GM23338 (cell line): ENCODE data around the gene IL6ST. TPM values are rescaled to one million over a fixed set of nuclear protein-coding genes. Genes with fewer than 3 reads are reported as not detected.

ENCODE experiments used
- ATAC-seq: fragments of 200-7000 bp; cut with Tn5 transposase; 3 replicates; pipeline ENCODE4 v1.9.1; 2020
- DNase-seq: peaks from one replicate; pipeline ENCODE4 v3.0.0-alpha.2; 2015; ENCODE audit warnings: low spot score
- H2AFZ ChIP-seq: fragments of 200-600 bp; sonication (generic); 2 replicates; pipeline ENCODE4 v1.8.0; 2016; ENCODE audit warnings: antibody characterized with exemption, mild to moderate bottlenecking, moderate library complexity
- H3F3A ChIP-seq: fragments of 200-600 bp; sonication (generic); replicated peaks from 2 replicates; pipeline ENCODE4 v1.8.0; 2017; ENCODE audit warnings: antibody characterized with exemption, mixed run types, low read depth
- H3K27ac ChIP-seq: fragments of 200-600 bp; sonication (generic); 2 replicates; pipeline ENCODE4 v1.6.1; 2016; ENCODE audit warnings: low read depth
- H3K27me3 ChIP-seq: fragments of 200-600 bp; sonication (generic); 2 replicates; pipeline ENCODE4 v1.8.0; 2016; ENCODE audit warnings: mild to moderate bottlenecking, mixed run types, moderate library complexity; ENCODE audit not compliant: insufficient read depth
- H3K36me3 ChIP-seq: fragments of 200-600 bp; sonication (generic); 2 replicates; pipeline ENCODE4 v1.8.0; 2016; ENCODE audit warnings: mild to moderate bottlenecking; ENCODE audit not compliant: insufficient read depth
- H3K4me1 ChIP-seq: fragments of 200-600 bp; sonication (generic); 2 replicates; pipeline ENCODE4 v1.8.0; 2016; ENCODE audit warnings: mild to moderate bottlenecking, moderate library complexity; ENCODE audit not compliant: insufficient read depth
- H3K4me2 ChIP-seq: fragments of 200-600 bp; sonication (generic); 2 replicates; pipeline ENCODE4 v1.7.1; 2017; ENCODE audit warnings: mixed run types
- H3K4me3 ChIP-seq: fragments of 200-600 bp; sonication (generic); 2 replicates; pipeline ENCODE4 v1.6.1; 2016; ENCODE audit warnings: mixed run types
- H3K79me2 ChIP-seq: fragments of 200-600 bp; sonication (generic); replicated peaks from 2 replicates; pipeline ENCODE4 v1.8.0; 2017; ENCODE audit warnings: mild to moderate bottlenecking; ENCODE audit not compliant: insufficient read depth
- H3K9me2 ChIP-seq: fragments of 200-600 bp; sonication (generic); 2 replicates; pipeline ENCODE4 v1.8.0; 2017; ENCODE audit not compliant: insufficient read depth
- H4K20me1 ChIP-seq: fragments of 200-600 bp; sonication (generic); replicated peaks from 2 replicates; pipeline ENCODE4 v1.8.0; 2017; ENCODE audit warnings: mild to moderate bottlenecking; ENCODE audit not compliant: insufficient read depth
- H3K27ac Mint-ChIP-seq: 2 replicates; pipeline ENCODE4 v1.8.0; 2020; ENCODE audit warnings: inconsistent platforms, mild to moderate bottlenecking, moderate library complexity, mixed read lengths
- H3K27me3 Mint-ChIP-seq: 3 replicates; pipeline ENCODE4 v1.8.0; 2022; ENCODE audit warnings: low read depth, mild to moderate bottlenecking, moderate library complexity, mixed read lengths, inconsistent platforms; ENCODE audit not compliant: insufficient read depth, poor library complexity
- H3K36me3 Mint-ChIP-seq: 3 replicates; pipeline ENCODE4 v1.8.0; 2021; ENCODE audit warnings: low read depth, mild to moderate bottlenecking, inconsistent platforms, moderate library complexity, mixed read lengths
- H3K4me1 Mint-ChIP-seq: 3 replicates; pipeline ENCODE4 v1.8.0; 2020; ENCODE audit warnings: mild to moderate bottlenecking, inconsistent platforms, mixed read lengths
- H3K4me3 Mint-ChIP-seq: 3 replicates; pipeline ENCODE4 v1.8.0; 2021; ENCODE audit warnings: moderate library complexity, mild to moderate bottlenecking, inconsistent platforms, mixed read lengths
- H3K9me3 Mint-ChIP-seq: 3 replicates; pipeline ENCODE4 v1.8.0; 2020; ENCODE audit warnings: moderate library complexity, mild to moderate bottlenecking, inconsistent platforms, mixed read lengths
- CREB1 ChIP-seq: fragments of 250-450 bp; sonication (Bioruptor Pico); IDR thresholded peaks from 2 replicates; pipeline ENCODE4 v1.5.0; 2020; ENCODE audit warnings: low read depth, mild to moderate bottlenecking, moderate library complexity
- CTCF ChIP-seq, 2 experiments: fragments of 200-600 bp in 1 of 2; sonication (generic) in 1 of 2; conservative IDR thresholded peaks; 2 replicates each; pipeline versions ENCODE4 v1.5.1 to v1.6.1; 2016 to 2017; ENCODE audit warnings: antibody characterized with exemption in 2 of 2, low read depth in 2 of 2, mild to moderate bottlenecking in 2 of 2, moderate library complexity in 1 of 2
- ETS1 ChIP-seq: IDR thresholded peaks from 2 replicates; pipeline ENCODE4 v1.6.1; 2016; ENCODE audit warnings: antibody characterized with exemption
- EZH2 ChIP-seq: fragments of 200-600 bp; sonication (generic); IDR thresholded peaks from one replicate; pipeline ENCODE4 v1.8.0; 2017; ENCODE audit warnings: antibody characterized with exemption, mild to moderate bottlenecking, low read depth; ENCODE audit not compliant: unreplicated experiment
- EZH2phosphoT487 ChIP-seq: fragments of 200-600 bp; sonication (generic); IDR thresholded peaks from one replicate; pipeline ENCODE4 v1.8.1; 2018; ENCODE audit warnings: antibody characterized with exemption; ENCODE audit not compliant: unreplicated experiment
- JUNB ChIP-seq: IDR thresholded peaks from one replicate; pipeline ENCODE4 v1.6.1; 2016; ENCODE audit warnings: antibody characterized with exemption; ENCODE audit not compliant: unreplicated experiment
- NANOG ChIP-seq: IDR thresholded peaks from 2 replicates; pipeline ENCODE4 v1.6.1; 2016; ENCODE audit warnings: antibody characterized with exemption, borderline replicate concordance
- POLR2AphosphoS5 ChIP-seq: IDR thresholded peaks from 2 replicates; pipeline ENCODE4 v1.6.1; 2016; ENCODE audit warnings: antibody characterized with exemption, low read depth
- STAT1 ChIP-seq: IDR thresholded peaks from one replicate; pipeline ENCODE4 v1.6.1; 2016; ENCODE audit warnings: antibody characterized with exemption; ENCODE audit not compliant: unreplicated experiment
- ZNF114 ChIP-seq: fragments of 250-450 bp; sonication (Bioruptor Pico); IDR thresholded peaks from 2 replicates; pipeline ENCODE4 v1.5.0; 2020; ENCODE audit warnings: mild to moderate bottlenecking, moderate library complexity
- ZNF331 ChIP-seq: fragments of 250-450 bp; sonication (Bioruptor Pico); IDR thresholded peaks from 2 replicates; pipeline ENCODE4 v1.5.0; 2020; ENCODE audit warnings: low read depth, mild to moderate bottlenecking, moderate library complexity
- polyA plus RNA-seq: library from polyadenylated mRNA; unstranded; fragments of >200 nt; fragmentation: Nextera tagmentation; extraction: Ambion mirVana; gene quantifications from 2 replicates; pipeline ENCODE4 v1.2.1, GENCODE V29; 2016
- total RNA-seq: library from RNA; depleted of rRNA; stranded (reverse); fragments of >200 nt; shearing (Covaris generic); gene quantifications from 2 replicates; pipeline ENCODE4 v1.2.3, GENCODE V29; 2014
- TF ChIP-seq, protein P1 (sequence below): IDR thresholded peaks from one replicate; pipeline ENCODE4 v1.6.1; 2018; ENCODE audit warnings: antibody characterized with exemption; ENCODE audit not compliant: unreplicated experiment
- TF ChIP-seq, protein P2 (sequence below): fragments of 250-450 bp; sonication (Bioruptor Pico); IDR thresholded peaks from 2 replicates; pipeline ENCODE4 v1.5.0; 2020; ENCODE audit warnings: mild to moderate bottlenecking, moderate library complexity

IL6ST gene
- total and polyA plus RNA-seq, 2 experiments from 2014 or later: 6.7 to 9.8 TPM

- H3K4me1 ChIP-seq: no peaks in the 10 kb centered on the region
- Mint-ChIP-seq H3K27me3 (no peaks in the 10 kb centered on the region), H3K27ac (no peak overlapping the region), H3K36me3 (no peaks in the 10 kb centered on the region), H3K4me3 (no peak overlapping the region), H3K9me3 (no peaks in the 10 kb centered on the region), H3K4me1 (no peaks in the 10 kb centered on the region)
- no peak for TF ChIP-seq EZH2phosphoT487
- no peak for TF ChIP-seq ETS1
- TF ChIP-seq CREB1 (CRISPR knock-in tag): no peak
- TF ChIP-seq NANOG: no peak
- TF ChIP-seq JUNB: no peak
- no peak for TF ChIP-seq STAT1
- TF ChIP-seq CTCF (conservative IDR thresholded peaks at IDR 0.05; ENCODE audit: low read depth in 2 of 2): no peak
- no peak for TF ChIP-seq ZNF331 (CRISPR knock-in tag)
- no peak for TF ChIP-seq POLR2AphosphoS5
- TF ChIP-seq EZH2: no peak
- no peak for TF ChIP-seq ZNF114 (CRISPR knock-in tag)
- TF ChIP-seq, protein P1, sequence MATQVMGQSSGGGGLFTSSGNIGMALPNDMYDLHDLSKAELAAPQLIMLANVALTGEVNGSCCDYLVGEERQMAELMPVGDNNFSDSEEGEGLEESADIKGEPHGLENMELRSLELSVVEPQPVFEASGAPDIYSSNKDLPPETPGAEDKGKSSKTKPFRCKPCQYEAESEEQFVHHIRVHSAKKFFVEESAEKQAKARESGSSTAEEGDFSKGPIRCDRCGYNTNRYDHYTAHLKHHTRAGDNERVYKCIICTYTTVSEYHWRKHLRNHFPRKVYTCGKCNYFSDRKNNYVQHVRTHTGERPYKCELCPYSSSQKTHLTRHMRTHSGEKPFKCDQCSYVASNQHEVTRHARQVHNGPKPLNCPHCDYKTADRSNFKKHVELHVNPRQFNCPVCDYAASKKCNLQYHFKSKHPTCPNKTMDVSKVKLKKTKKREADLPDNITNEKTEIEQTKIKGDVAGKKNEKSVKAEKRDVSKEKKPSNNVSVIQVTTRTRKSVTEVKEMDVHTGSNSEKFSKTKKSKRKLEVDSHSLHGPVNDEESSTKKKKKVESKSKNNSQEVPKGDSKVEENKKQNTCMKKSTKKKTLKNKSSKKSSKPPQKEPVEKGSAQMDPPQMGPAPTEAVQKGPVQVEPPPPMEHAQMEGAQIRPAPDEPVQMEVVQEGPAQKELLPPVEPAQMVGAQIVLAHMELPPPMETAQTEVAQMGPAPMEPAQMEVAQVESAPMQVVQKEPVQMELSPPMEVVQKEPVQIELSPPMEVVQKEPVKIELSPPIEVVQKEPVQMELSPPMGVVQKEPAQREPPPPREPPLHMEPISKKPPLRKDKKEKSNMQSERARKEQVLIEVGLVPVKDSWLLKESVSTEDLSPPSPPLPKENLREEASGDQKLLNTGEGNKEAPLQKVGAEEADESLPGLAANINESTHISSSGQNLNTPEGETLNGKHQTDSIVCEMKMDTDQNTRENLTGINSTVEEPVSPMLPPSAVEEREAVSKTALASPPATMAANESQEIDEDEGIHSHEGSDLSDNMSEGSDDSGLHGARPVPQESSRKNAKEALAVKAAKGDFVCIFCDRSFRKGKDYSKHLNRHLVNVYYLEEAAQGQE: no peak
- TF ChIP-seq, protein P2, sequence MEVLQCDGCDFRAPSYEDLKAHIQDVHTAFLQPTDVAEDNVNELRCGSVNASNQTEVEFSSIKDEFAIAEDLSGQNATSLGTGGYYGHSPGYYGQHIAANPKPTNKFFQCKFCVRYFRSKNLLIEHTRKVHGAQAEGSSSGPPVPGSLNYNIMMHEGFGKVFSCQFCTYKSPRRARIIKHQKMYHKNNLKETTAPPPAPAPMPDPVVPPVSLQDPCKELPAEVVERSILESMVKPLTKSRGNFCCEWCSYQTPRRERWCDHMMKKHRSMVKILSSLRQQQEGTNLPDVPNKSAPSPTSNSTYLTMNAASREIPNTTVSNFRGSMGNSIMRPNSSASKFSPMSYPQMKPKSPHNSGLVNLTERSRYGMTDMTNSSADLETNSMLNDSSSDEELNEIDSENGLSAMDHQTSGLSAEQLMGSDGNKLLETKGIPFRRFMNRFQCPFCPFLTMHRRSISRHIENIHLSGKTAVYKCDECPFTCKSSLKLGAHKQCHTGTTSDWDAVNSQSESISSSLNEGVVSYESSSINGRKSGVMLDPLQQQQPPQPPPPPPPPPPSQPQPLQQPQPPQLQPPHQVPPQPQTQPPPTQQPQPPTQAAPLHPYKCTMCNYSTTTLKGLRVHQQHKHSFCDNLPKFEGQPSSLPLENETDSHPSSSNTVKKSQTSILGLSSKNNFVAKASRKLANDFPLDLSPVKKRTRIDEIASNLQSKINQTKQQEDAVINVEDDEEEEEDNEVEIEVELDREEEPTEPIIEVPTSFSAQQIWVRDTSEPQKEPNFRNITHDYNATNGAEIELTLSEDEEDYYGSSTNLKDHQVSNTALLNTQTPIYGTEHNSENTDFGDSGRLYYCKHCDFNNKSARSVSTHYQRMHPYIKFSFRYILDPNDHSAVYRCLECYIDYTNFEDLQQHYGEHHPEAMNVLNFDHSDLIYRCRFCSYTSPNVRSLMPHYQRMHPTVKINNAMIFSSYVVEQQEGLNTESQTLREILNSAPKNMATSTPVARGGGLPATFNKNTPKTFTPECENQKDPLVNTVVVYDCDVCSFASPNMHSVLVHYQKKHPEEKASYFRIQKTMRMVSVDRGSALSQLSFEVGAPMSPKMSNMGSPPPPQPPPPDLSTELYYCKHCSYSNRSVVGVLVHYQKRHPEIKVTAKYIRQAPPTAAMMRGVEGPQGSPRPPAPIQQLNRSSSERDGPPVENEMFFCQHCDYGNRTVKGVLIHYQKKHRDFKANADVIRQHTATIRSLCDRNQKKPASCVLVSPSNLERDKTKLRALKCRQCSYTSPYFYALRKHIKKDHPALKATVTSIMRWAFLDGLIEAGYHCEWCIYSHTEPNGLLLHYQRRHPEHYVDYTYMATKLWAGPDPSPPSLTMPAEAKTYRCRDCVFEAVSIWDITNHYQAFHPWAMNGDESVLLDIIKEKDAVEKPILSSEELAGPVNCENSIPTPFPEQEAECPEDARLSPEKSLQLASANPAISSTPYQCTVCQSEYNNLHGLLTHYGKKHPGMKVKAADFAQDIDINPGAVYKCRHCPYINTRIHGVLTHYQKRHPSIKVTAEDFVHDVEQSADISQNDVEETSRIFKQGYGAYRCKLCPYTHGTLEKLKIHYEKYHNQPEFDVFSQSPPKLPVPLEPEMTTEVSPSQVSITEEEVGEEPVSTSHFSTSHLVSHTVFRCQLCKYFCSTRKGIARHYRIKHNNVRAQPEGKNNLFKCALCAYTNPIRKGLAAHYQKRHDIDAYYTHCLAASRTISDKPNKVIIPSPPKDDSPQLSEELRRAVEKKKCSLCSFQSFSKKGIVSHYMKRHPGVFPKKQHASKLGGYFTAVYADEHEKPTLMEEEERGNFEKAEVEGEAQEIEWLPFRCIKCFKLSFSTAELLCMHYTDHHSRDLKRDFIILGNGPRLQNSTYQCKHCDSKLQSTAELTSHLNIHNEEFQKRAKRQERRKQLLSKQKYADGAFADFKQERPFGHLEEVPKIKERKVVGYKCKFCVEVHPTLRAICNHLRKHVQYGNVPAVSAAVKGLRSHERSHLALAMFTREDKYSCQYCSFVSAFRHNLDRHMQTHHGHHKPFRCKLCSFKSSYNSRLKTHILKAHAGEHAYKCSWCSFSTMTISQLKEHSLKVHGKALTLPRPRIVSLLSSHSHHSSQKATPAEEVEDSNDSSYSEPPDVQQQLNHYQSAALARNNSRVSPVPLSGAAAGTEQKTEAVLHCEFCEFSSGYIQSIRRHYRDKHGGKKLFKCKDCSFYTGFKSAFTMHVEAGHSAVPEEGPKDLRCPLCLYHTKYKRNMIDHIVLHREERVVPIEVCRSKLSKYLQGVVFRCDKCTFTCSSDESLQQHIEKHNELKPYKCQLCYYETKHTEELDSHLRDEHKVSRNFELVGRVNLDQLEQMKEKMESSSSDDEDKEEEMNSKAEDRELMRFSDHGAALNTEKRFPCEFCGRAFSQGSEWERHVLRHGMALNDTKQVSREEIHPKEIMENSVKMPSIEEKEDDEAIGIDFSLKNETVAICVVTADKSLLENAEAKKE: no peak
- no peaks in the 10 kb centered on the region for H3K36me3 ChIP-seq
- no peak overlapping the region for H3K4me2 ChIP-seq
- no peaks in the 10 kb centered on the region for H3K27me3 ChIP-seq
- H3K79me2 ChIP-seq: no peaks in the 10 kb centered on the region
- no peak overlapping the region for H2AFZ ChIP-seq
- H3K9me2 ChIP-seq: no peaks in the 10 kb centered on the region
- no peak overlapping the region for H3K27ac ChIP-seq
- no peaks in the 10 kb centered on the region for H3F3A ChIP-seq
- DNase-seq (no peak), ATAC-seq (no peak)
- no peak overlapping the region for H3K4me3 ChIP-seq
- no peaks in the 10 kb centered on the region for H4K20me1 ChIP-seq
Measured at GRCh38 chr5:56025151-56025885, 30.6 kb upstream of the IL6ST start.
